HepG2 (cell line): ENCODE data around the gene POU2AF2. TPM values are rescaled to one million over a fixed set of nuclear protein-coding genes. Genes with fewer than 3 reads are reported as not detected.

ENCODE experiments used
- ATAC-seq: fragments of 200-7000 bp; cut with Tn5 transposase; 3 replicates; pipeline ENCODE4 v1.9.1; 2020; ENCODE audit warnings: mild to moderate bottlenecking, moderate library complexity
- BruUV-seq: library from RNA; stranded (reverse); fragments of 400-500 nt; replicated peaks from 2 replicates; lab custom pipeline; 2021; lab: Mats Ljungman, UMichigan
- CTCF ChIA-PET: fragments of 300-600 bp; formaldehyde crosslinking; extraction: SDS; loops from one replicate; lab custom pipeline; 2021; ENCODE audit warnings: low total read pairs, inconsistent platforms, low intra/inter-chr PET ratio; lab: Yijun Ruan, JAX
- POLR2A ChIA-PET: fragments of 350-600 bp; sonication (Branson Sonifier 250); formaldehyde crosslinking; loops from one replicate; lab custom pipeline; 2020; ENCODE audit warnings: antibody characterized with exemption, inconsistent platforms; lab: Yijun Ruan, JAX
- DNase-seq: peaks from one replicate; pipeline ENCODE4 v3.0.0-alpha.2; 2015; ENCODE audit warnings: low spot score
- FAIRE-seq: peaks from 3 replicates; lab custom pipeline; 2011; peaks lifted over from hg19 to GRCh38; lab: Jason Lieb, UNC
- H2AFZ ChIP-seq: one replicate; pipeline ENCODE4 v1.6.1; 2011; ENCODE audit warnings: low read length, inconsistent platforms
- H3K27ac ChIP-seq: fragments of 300-600 bp; 3 replicates; pipeline ENCODE4 v1.8.0; 2011; ENCODE audit warnings: mixed run types, mild to moderate bottlenecking, mixed read lengths, low read length, inconsistent platforms; ENCODE audit not compliant: insufficient read depth; ENCODE audit errors: extremely low read length
- H3K27me3 ChIP-seq, 2 experiments: fragments of 200-600 bp in 1 of 2; 2 replicates in 1 of 2; 3 replicates in 1 of 2; pipeline versions ENCODE4 v1.6.0 to v1.8.0; 2011; ENCODE audit warnings: low read length in 2 of 2, mild to moderate bottlenecking in 2 of 2, moderate library complexity in 2 of 2, inconsistent platforms in 1 of 2; ENCODE audit not compliant: insufficient read depth in 2 of 2, control insufficient read depth in 1 of 2
- H3K36me3 ChIP-seq, 2 experiments: fragments of 200-600 bp in 1 of 2; replicated peaks in 1 of 2; 2 replicates in 1 of 2; 3 replicates in 1 of 2; pipeline versions ENCODE4 v1.5.1 to v1.8.0; 2011; ENCODE audit warnings: low read length in 2 of 2, inconsistent platforms in 1 of 2; ENCODE audit not compliant: insufficient read depth in 2 of 2, control insufficient read depth in 1 of 2
- H3K4me1 ChIP-seq: 2 replicates; pipeline ENCODE4 v1.5.1; 2012; ENCODE audit warnings: low read length, inconsistent platforms; ENCODE audit not compliant: insufficient read depth
- H3K4me2 ChIP-seq: 2 replicates; pipeline ENCODE4 v1.6.0; 2011; ENCODE audit warnings: low read depth, low read length, inconsistent platforms
- H3K4me3 ChIP-seq, 3 experiments: fragments of 200-600 bp in 1 of 3; sonication (generic), shearing (Covaris generic) in 1 of 3; replicated peaks in 1 of 3; 2 replicates each; pipeline ENCODE4 v1.5.1; 2011 to 2016; ENCODE audit warnings: low read length in 3 of 3, inconsistent platforms in 2 of 3, low read depth in 2 of 3, mild to moderate bottlenecking in 2 of 3, control low read depth in 1 of 3, mixed read lengths in 1 of 3; ENCODE audit not compliant: insufficient read depth in 1 of 3
- H3K79me2 ChIP-seq: one replicate; pipeline ENCODE4 v1.6.1; 2011; ENCODE audit warnings: low read length, inconsistent platforms; ENCODE audit not compliant: insufficient read depth
- H3K9ac ChIP-seq: 2 replicates; pipeline ENCODE4 v1.6.0; 2011; ENCODE audit warnings: mild to moderate bottlenecking, low read depth, low read length, inconsistent platforms; ENCODE audit not compliant: insufficient read depth
- H3K9me3 ChIP-seq: 2 replicates; pipeline ENCODE4 v1.5.1; 2012; ENCODE audit warnings: mild to moderate bottlenecking, low read length
- H4K20me1 ChIP-seq: 2 replicates; pipeline ENCODE4 v1.6.0; 2011; ENCODE audit warnings: inconsistent platforms, mild to moderate bottlenecking, low read length, moderate library complexity; ENCODE audit not compliant: insufficient read depth
- DR1 ChIP-seq: sonication (generic); formaldehyde crosslinking; IDR thresholded peaks from 2 replicates; pipeline ENCODE4 v1.8.0; 2021; ENCODE audit warnings: mild to moderate bottlenecking, missing genetic modification reagents, inconsistent platforms
- RORA ChIP-seq: sonication (generic); formaldehyde crosslinking; IDR thresholded peaks from 2 replicates; pipeline ENCODE4 v1.5.0; 2020; ENCODE audit warnings: mild to moderate bottlenecking, missing genetic modification reagents, moderate library complexity
- SMARCC2 ChIP-seq: fragments of 450-650 bp; IDR thresholded peaks from 2 replicates; pipeline ENCODE4 v1.6.1; 2017; ENCODE audit warnings: antibody characterized with exemption, mild to moderate bottlenecking
- SNAPC2 ChIP-seq: sonication (generic); formaldehyde crosslinking; IDR thresholded peaks from 2 replicates; pipeline ENCODE4 v1.8.1; 2022; ENCODE audit warnings: mild to moderate bottlenecking, missing genetic modification reagents
- SRF ChIP-seq: IDR thresholded peaks from 2 replicates; pipeline ENCODE4 v1.6.1; 2011; ENCODE audit warnings: mild to moderate bottlenecking, low read depth, low read length, moderate library complexity
- ZNF768 ChIP-seq: sonication (generic); formaldehyde crosslinking; IDR thresholded peaks from 2 replicates; pipeline ENCODE4 v1.4.0; 2020; ENCODE audit warnings: missing genetic modification reagents
- WGBS: methylation state at CpG from one replicate; pipeline ENCODE4 v1.1.6; 2017; ENCODE audit warnings: low lambda C conversion rate; 5-methylcytosine and 5-hydroxymethylcytosine counted together
- in situ Hi-C: cut with HindIII; loops from 2 replicates; pipeline ENCODE4 v1.10.0; 2017; ENCODE audit warnings: low pct_unique_long_range_greater_than_20kb; ENCODE audit not compliant: extremely low pct_ligation_motif_present
- intact Hi-C: fragments of 100-400 bp; cut with micrococcal nuclease; formaldehyde crosslinking; loops from one replicate; pipeline ENCODE4 v1.10.0; 2022; ENCODE audit not compliant: unreplicated experiment
- polyA plus RNA-seq, 8 experiments: library from polyadenylated mRNA; depleted of rRNA in 3 of 8; stranded (reverse) in 7 of 8; unstranded in 1 of 8; fragments of >200 nt; fragmentation: Illumina TruSeq in 4 of 8; extraction: Trizol in 4 of 8; gene quantifications; 2 replicates each; pipeline versions ENCODE4 v1.2.1 to v1.2.3, GENCODE V29; 2011 to 2016; ENCODE audit warnings: low read depth in 4 of 8, missing spikeins in 1 of 8, mixed read lengths in 1 of 8; ENCODE audit not compliant: insufficient read depth in 1 of 8
- total RNA-seq, 5 experiments: library from RNA; depleted of rRNA; stranded (reverse); fragments of >200 nt; fragmentation: Illumina TruSeq; extraction: Trizol; gene quantifications; 2 replicates each; pipeline ENCODE4 v1.2.3, GENCODE V29; 2016; ENCODE audit warnings: low read depth in 1 of 5
- TF ChIP-seq, protein P1 (sequence below), 2 experiments: sonication (generic) in 1 of 2; formaldehyde crosslinking in 1 of 2; IDR thresholded peaks; 2 replicates each; pipeline versions ENCODE4 v1.4.0 to v1.6.1; 2016 to 2020; ENCODE audit warnings: borderline replicate concordance in 1 of 2, low read depth in 1 of 2, mild to moderate bottlenecking in 1 of 2, missing genetic modification reagents in 1 of 2
- TF ChIP-seq, protein P2 (sequence below), 2 experiments: sonication (generic) in 1 of 2; formaldehyde crosslinking in 1 of 2; IDR thresholded peaks; 2 replicates each; pipeline versions ENCODE4 v1.6.1 to v1.9.0; 2014 to 2022; ENCODE audit warnings: antibody characterized with exemption in 1 of 2, borderline replicate concordance in 1 of 2, inconsistent platforms in 1 of 2, low read depth in 1 of 2, missing genetic modification reagents in 1 of 2
- TF ChIP-seq, protein P3 (sequence below): sonication (generic); formaldehyde crosslinking; IDR thresholded peaks from 2 replicates; pipeline ENCODE4 v1.9.0; 2021; ENCODE audit warnings: missing genetic modification reagents, borderline replicate concordance

The POU2AF2 gene
- total and polyA plus RNA-seq, 2 of the 13 experiments (the other 11 are each of a cell fraction or from before 2014, with no cell fraction given): 0.11 TPM; not detected in 1

DNA sequence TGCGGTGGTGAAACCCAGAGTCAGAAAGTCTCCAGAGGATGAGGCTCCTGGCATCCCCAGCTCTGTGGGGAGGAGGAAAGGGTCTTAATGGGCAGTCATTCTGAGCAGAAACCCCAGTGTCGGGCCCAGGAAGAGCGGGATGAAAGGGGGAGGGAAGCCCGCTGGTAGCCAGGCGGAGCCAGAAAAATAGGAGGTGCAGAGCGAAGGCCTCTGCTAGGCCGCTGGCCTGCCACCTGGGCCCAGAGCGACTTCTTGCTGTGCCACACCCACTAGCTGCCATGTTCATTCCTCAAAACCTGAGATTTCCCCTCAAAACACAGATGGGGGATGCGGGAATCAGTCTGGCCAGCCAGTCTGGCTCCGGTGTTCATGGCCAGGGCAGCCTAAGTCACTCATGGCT is 52.2 kb downstream of the POU2AF2 start:
- H3K27ac ChIP-seq: no peak overlapping the region
- DNase-seq (no peak), ATAC-seq (no peak), FAIRE-seq (no peak)
- H3K27me3 ChIP-seq: no peaks in the 10 kb centered on the region
- H3K4me2 ChIP-seq: no peak overlapping the region
- H3K36me3 ChIP-seq: no peaks in the 10 kb centered on the region
- no peaks in the 10 kb centered on the region for H3K9me3 ChIP-seq
- H3K79me2 ChIP-seq: peaks cover 16% of the 10 kb centered on the region
- in situ Hi-C loops (loop anchor here (5.0 kb wide), 1 partner anchor 60 kb away; no protein-coding TSS in a partner anchor), intact Hi-C loops (loop anchor here (2.0 kb wide), 3 partner anchors 15 to 63 kb away; no protein-coding TSS in a partner anchor)
- BruUV-seq: TSS peak; percentile 49
- no peak overlapping the region for H3K4me3 ChIP-seq
- no peak overlapping the region for H2AFZ ChIP-seq
- WGBS: 96% methylated on average over 8 of the region's 10 CpGs
- CTCF ChIA-PET: interaction anchor here (5.7 kb wide), 1 partner anchor 126 kb away, joined by 51 read pairs; no protein-coding TSS in a partner anchor
- H4K20me1 ChIP-seq: no peaks in the 10 kb centered on the region
- peaks cover 56% of the 10 kb centered on the region for H3K4me1 ChIP-seq
- H3K9ac ChIP-seq: no peak overlapping the region
- POLR2A ChIA-PET: interaction anchor here (2.1 to 6.9 kb wide), 3 partner anchors 11 to 62 kb away, joined by 11 to 102 read pairs (median 21); no protein-coding TSS in a partner anchor
- TF ChIP-seq, protein P1, sequence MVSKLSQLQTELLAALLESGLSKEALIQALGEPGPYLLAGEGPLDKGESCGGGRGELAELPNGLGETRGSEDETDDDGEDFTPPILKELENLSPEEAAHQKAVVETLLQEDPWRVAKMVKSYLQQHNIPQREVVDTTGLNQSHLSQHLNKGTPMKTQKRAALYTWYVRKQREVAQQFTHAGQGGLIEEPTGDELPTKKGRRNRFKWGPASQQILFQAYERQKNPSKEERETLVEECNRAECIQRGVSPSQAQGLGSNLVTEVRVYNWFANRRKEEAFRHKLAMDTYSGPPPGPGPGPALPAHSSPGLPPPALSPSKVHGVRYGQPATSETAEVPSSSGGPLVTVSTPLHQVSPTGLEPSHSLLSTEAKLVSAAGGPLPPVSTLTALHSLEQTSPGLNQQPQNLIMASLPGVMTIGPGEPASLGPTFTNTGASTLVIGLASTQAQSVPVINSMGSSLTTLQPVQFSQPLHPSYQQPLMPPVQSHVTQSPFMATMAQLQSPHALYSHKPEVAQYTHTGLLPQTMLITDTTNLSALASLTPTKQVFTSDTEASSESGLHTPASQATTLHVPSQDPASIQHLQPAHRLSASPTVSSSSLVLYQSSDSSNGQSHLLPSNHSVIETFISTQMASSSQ (IDR thresholded peaks at IDR 0.05; ENCODE audit: low read depth): no peak
- TF ChIP-seq, protein P1 (CRISPR knock-in tag; IDR thresholded peaks at IDR 0.05; ENCODE audit: borderline replicate concordance): no peak
- TF ChIP-seq SNAPC2 (CRISPR knock-in tag): no peak
- TF ChIP-seq SRF: no peak
- TF ChIP-seq RORA (CRISPR knock-in tag): no peak
- no peak for TF ChIP-seq DR1 (CRISPR knock-in tag)
- TF ChIP-seq, protein P2, sequence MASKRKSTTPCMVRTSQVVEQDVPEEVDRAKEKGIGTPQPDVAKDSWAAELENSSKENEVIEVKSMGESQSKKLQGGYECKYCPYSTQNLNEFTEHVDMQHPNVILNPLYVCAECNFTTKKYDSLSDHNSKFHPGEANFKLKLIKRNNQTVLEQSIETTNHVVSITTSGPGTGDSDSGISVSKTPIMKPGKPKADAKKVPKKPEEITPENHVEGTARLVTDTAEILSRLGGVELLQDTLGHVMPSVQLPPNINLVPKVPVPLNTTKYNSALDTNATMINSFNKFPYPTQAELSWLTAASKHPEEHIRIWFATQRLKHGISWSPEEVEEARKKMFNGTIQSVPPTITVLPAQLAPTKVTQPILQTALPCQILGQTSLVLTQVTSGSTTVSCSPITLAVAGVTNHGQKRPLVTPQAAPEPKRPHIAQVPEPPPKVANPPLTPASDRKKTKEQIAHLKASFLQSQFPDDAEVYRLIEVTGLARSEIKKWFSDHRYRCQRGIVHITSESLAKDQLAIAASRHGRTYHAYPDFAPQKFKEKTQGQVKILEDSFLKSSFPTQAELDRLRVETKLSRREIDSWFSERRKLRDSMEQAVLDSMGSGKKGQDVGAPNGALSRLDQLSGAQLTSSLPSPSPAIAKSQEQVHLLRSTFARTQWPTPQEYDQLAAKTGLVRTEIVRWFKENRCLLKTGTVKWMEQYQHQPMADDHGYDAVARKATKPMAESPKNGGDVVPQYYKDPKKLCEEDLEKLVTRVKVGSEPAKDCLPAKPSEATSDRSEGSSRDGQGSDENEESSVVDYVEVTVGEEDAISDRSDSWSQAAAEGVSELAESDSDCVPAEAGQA (IDR thresholded peaks at IDR 0.05; ENCODE audit: low read depth): no peak
- TF ChIP-seq, protein P2 (CRISPR knock-in tag; IDR thresholded peaks at IDR 0.05; ENCODE audit: borderline replicate concordance): no peak
- no peak for TF ChIP-seq ZNF768
- TF ChIP-seq SMARCC2: no peak
- TF ChIP-seq, protein P3, sequence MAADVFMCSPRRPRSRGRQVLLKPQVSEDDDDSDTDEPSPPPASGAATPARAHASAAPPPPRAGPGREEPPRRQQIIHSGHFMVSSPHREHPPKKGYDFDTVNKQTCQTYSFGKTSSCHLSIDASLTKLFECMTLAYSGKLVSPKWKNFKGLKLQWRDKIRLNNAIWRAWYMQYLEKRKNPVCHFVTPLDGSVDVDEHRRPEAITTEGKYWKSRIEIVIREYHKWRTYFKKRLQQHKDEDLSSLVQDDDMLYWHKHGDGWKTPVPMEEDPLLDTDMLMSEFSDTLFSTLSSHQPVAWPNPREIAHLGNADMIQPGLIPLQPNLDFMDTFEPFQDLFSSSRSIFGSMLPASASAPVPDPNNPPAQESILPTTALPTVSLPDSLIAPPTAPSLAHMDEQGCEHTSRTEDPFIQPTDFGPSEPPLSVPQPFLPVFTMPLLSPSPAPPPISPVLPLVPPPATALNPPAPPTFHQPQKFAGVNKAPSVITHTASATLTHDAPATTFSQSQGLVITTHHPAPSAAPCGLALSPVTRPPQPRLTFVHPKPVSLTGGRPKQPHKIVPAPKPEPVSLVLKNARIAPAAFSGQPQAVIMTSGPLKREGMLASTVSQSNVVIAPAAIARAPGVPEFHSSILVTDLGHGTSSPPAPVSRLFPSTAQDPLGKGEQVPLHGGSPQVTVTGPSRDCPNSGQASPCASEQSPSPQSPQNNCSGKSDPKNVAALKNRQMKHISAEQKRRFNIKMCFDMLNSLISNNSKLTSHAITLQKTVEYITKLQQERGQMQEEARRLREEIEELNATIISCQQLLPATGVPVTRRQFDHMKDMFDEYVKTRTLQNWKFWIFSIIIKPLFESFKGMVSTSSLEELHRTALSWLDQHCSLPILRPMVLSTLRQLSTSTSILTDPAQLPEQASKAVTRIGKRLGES: no peak
